ENCODE measurements around the gene MEIKIN.
A peak's percentile ranks its signal among the peaks of the same experiment; 100 is the strongest.
"Not testable (repeated sequence)": the region's sequence is repeated elsewhere in the genome, so short reads cannot be mapped to it uniquely, and the experiment has no call there.

Gene MEIKIN

DNA sequence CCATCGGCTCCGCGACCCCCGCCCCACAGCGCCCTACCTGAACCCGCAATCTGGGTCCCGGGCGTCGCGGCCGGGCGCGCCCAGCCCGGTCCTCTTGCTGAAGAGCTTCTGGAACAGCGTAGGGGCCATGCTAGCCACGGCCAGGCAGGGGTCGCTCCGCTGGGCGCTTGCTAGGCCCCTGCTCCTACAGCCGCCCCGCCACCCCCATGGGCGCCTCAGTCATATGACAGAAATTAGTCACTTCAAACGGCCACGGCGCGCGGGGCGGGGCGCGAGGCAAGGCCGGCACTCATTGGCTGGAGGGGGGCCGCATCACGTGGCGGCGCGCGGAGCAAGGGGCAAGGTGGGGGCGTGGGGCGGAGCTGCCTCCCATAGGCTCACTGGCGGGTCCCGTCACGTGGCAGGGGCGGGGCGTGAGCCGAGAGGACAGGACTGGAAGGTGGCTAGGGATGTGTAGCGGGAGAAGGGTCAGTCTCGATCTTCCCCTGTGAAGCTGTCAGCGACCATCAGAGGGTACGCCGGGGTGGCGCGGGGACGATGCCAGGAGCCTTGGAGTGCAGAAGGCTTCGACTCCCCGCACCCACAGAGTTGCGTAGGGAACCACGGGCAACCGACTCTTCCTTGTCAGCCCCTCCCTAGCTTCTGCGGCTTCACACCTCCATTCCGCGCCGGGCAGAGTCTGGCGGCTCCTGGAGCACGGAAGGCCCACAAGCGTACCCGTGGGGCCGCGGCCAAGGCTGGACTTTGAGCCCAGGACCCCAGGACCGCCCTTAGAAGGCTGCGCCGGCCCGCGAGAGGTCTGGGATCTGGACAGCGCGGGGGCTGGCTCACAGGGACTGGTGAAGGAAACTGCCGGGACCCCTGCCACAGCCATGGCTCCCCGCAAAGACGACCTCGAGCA, 148.4 kb downstream of the MEIKIN start, which contains the start of gene FNIP1:
TSS of gene FNIP1 (minus strand) at position 225 of the 901 bp plus-strand sequence. CDS start at position 129, 96 bp downstream.
- peak; percentile 96 to 99 (median 97) for DNase-seq

DNA sequence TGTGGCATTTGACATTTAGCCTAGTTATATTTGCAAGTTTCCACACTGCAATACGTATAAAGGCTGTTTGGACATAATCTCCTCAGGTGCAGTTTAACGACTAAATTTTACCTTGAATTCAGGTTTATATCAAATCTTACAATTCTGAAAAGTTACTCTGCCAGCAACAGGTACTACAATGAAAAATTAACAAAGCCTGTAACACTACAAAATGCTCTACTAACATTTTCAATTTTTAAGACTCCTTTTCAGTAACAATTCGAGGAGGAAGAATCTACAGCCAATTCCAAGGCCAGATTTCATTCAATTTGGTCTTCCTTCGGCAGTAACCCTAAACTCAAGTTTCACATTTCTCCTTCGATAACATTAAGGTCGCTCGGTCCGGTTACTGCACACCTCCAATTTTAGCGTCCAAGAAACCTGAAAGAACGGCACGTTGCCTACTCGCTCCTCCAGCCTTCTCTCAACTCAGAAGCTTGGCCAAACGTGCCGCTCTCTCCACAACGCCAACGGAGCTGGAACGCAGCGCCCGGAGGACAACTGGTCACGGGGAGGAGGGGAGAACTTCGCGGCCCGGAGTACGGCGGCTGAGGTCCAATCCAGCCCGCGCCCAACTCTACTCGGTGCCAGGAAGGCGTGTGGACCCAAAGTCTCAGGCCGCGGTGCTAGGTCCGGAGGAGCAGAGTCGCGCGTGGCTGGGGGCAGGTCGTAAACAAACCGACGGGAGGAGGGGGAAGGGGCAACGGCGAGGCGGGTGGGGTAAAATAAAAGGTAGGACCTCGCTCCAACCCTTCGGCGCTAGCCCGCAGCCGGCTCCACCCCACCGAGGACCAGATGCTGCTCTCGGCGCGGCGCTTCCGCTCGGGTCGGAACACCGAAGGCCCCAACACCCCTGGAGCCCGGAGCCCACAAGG, 149.3 kb downstream of the MEIKIN start:
- peak in 3 of 5 experiments; percentile 5 to 47 (median 20) for DNase-seq

DNA sequence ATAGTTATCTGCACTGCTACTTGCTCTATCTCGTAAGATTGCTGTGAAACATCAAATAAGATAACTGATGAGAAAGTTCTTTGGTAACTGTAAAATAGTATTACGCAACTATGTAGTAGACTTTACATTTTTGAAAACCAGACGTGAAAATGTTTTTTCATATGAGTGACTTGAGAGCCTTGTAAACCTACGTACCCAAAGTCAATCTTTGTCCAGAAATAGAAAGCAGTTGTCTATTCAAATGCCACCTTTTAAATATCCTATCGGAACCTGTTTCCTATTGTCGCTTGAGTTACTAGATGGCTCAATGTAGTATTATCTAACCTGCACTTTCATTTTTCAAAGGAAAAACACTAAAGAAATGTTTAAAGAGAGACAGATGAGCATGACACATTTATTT, 150.2 kb downstream of the MEIKIN start:
- DNase-seq = no peak

DNA sequence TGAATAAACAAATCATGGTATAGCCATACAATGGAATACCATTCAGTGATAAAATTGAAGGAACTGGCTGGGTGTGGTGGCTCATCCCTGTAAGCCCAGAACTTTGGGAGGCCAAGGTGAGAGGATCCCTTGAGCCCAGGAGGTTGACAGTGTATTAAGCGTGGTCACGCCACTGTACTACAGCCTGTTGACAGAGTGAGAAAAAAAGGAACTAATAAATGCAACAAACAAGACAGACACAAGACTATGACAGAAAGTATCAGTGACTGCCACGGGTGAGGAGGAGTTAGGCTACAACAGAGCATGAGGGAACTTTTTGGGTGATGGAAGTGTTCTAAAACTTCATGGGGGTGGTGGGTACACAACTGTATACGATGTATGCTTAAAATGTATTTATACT, 150.9 kb downstream of the MEIKIN start:
- DNase-seq = no peak

DNA sequence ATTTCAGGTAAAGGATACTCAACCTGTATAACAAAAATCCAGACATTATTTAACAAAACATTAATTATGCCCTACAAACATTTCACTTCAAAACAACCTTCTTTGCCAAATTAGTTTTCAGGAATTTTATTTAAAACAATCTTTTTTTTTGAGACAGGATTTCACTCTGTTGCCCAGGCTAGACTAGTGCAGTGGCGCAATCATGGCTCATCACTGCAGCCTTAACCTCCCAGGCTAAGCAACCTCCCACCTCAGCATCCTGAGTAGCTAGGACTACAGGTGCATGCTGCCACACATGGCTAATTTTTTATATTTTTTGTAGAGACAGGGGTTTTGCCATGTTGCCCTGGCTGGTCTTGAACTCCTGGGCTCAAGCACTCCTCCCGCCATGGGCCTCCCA, 152.6 kb downstream of the MEIKIN start:
- DNase-seq = no peak

DNA sequence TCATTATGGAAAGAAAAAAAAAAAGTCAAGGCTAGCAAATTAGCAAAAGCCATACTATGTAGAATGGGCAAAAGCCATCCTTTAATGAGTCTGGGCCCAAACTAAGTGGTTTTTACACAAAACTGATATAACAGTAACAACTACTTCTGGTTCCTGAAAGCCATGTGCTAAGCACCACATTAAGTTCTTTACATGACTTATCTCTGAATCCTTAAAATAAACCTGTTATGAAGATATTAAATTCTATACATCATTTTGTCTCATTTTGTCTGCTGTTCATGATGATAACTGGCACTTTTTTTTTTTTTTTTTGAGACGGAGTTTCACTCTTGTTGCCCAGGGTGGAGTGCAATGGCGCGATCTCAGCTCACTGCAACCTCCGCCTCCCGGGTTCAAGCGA, 153.6 kb downstream of the MEIKIN start:
- no peak for DNase-seq

DNA sequence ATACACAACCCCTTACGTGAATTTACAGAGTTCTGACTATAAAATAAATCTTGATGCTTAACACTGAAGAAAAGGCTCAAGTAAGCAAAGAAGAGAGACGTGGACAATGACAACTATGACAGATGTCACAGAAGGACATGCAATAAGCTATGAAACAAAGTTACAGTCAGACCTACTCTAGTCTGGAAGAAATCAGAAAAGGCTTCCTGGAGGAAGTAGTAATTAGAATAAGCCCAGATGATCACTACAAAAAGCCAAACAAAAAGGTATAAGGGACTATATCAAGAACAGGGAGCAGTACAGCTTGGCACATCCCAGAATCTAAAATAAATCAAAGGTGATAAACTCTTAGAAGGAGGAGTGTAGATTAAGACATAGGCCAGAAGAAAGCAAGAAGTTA, 154.9 kb downstream of the MEIKIN start:
- DNase-seq = no peak

DNA sequence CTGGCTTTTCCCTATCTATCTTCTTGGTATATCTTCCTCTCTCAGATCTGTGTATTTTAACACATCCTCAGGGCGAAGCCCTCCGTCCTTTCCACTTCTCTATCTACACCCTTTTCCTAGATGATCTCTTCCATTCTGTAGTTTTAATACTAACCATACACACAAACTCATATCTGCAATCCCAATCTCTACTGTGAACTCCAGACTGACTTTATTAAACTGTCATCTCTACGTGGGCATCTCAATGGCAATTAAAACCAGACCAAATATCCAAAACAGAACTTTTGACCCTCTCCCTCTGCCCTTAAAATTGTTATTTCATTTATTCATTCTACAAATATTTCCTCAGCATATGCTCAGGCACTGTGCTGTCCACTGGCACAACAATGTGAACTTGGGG, 155.7 kb downstream of the MEIKIN start:
- no peak for DNase-seq

DNA sequence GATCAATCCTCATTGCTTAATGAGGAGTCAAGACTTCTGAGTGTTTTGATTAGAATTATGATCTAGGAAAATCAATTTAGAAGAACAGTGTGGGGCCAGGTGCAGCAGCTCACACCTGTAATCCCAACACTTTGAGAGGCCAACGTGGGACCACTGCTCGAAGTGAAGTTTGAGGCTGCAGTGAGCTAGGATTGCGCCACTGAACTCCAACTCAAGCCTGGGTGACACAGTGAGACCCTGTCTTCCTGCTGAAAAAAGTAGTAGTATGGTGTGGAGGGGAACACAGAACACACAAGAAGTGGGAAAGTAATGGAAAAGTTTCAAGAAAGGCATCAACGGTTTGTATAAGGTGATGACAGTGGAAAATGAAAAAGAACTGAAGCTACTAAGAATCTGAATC, 157.7 kb downstream of the MEIKIN start:
- DNase-seq = no peak

DNA sequence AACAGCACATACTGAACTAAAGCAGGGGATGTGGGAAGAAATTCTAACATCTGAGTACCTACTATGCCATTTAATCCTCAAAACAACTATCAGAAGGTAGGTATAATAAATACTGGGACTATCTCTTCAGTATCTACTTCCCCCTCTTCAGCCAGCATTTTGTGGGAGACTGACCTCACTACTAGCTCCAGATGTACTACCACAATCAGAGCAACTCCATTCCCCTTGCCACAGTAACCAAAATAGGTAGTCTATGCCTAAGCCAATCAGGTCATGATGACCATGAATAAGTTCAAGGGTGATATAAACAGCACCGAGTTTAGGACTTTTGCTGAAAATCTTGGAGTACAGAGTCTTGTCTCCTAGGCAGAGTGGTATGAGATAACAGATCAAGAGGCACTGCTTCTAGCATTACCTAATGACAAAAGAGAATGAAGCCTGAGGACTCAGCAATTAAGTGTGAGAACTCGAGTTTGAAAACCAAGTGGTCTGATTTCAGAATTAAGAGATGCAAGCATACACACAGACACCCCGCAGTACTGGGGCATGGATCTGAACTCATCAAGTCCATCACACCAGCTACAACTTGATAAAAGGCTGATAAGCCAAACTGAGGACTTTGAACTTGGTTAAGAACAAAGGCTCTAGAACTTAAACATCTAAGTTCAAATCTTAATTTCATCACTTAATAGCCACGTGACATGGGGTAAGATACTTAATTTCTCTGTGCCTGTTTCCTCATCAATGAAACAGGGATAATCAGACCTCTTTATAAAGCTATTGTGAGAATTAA, 158.4 kb downstream of the MEIKIN start:
- no peak for DNase-seq

DNA sequence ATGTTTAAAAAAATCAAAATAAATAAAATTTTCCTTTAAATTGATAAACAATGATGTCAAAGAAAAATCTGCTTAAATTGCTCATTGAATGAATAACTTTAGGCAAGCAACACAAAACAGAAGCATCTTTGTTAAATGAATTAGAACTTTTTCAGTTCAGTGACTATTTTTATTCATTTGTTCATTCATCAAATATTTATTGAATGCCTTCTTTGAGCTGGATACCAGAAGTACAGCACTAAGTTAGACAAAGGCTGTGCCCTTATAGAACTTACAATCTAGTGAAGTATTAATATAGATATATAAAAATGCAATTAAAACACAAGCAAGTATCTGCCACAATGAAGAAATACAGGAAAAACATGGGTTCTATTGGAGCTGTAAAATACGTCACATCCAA, 159.4 kb downstream of the MEIKIN start:
- no peak for DNase-seq

DNA sequence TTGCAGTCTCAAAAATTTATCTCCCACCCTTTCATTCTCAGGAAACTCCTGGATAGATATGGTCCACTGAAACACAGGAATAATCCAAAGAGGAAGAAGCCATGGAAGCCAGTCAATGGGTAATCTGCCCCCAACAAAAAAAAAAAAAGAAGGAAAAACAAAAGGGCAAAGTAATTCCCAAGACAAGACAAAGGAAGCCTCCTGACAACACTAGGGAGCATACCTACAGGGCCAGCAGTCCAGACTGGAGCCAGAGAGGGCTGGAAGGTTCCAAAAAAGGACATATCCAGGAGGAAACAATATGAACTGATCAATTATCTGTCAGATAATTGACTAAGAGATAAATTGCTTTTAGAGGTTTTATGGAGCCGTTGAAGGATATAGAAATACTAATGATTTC, 161.6 kb downstream of the MEIKIN start:
- DNase-seq = no peak

DNA sequence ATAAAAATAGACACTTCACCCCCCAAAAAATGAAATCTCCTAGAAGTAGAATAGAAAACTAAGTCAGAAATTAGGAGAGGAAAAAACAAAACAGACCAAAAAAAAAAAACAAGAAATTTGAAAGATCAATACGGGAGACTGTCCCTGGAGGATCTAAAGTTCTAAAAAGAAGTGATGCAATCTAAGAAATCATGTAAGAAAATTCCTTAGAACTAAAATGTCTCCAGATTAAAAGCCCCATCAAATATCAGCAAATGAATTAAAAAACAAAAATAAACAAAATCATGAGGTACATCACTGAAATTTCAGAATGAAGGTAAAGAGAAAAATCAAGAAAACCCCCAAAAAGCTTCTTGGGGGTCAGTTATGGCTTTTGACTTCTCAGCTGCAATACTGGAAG, 162.1 kb downstream of the MEIKIN start:
- no peak for DNase-seq

DNA sequence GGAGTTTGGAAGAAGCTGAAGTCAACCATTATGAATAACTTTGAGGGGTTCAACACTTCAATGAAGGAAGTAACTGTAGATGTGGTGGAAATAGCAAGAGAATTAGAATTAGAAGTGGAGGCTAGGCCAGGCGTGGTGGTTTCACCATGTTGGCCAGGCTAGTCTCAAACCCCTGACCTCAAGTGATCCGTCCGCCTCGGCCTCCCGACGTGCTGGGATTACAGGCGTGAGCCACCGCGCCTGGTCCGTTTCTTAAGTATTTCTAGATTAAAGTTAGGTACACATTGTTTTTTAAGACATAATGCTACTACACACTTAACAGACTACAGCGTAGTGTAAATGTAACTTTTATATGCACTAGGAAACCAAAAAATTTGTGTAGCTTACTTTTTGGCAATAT, 162.7 kb downstream of the MEIKIN start:
- DNase-seq = no peak

DNA sequence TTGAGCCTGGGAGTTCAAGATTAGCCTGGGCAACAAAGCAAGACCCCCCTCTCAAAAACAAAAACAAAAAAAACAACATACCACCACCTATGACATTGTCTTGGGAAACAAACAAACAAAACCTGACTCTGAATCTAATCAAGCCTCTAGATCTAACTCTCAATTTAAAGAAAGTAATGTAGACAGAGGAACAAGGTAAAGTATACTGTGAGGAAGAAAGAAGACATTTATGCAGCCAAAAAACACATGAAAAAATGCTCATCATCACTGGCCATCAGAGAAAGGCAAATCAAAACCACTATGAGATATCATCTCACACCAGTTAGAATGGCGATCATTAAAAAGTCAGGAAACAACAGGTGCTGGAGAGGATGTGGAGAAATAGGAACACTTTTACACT, 167.3 kb downstream of the MEIKIN start:
- not testable (repeated sequence) for DNase-seq

DNA sequence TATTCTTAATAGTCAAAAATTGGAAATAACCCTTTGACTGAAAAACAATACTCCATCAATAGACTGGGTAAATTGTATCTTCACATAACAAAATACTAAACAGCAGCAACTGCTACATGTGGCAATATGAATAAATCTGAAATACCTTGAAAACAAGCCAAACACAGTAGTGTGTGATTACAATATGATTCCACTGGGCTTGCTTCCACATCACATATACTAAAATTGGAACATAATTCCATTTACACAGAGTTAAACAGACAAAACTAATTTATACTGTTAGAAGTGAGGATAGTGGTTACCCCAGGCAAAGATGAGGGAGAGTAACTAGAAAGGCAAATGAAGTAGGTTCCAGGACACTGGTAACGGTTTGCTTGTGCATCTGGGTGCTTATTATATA, 169.0 kb downstream of the MEIKIN start:
- no peak for DNase-seq

DNA sequence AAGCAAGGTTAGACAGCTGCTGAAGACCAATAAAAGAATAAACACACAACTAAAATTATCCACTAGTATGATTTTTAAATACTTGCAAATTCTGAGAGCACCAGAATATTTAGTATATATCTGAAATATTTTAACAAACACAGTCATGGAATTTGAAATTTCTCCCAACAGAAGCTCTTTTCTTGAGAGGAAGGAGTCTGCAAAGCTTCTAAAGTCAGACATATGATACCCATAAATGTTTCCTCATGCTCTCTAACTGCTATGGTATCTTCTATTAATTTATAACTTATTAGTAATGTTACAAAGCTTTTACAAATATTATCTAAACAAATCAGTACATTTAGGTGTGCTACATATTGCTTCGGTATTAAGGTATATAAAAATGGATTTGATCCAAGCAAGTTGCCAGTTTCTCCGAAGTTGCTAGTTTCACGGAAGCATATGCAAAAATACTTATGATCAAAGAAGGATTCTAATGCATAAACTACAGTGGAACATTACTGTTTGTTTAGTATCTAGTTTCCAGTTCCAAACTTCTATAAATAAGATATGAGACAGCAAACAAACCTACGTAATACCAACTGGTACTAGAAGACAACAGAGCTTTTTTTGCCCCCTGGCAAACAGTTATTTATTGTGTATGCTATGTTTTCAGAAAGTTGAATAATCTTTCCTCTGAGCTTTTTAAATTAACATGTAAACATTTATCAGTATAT, 170.7 kb downstream of the MEIKIN start:
- no peak for DNase-seq

DNA sequence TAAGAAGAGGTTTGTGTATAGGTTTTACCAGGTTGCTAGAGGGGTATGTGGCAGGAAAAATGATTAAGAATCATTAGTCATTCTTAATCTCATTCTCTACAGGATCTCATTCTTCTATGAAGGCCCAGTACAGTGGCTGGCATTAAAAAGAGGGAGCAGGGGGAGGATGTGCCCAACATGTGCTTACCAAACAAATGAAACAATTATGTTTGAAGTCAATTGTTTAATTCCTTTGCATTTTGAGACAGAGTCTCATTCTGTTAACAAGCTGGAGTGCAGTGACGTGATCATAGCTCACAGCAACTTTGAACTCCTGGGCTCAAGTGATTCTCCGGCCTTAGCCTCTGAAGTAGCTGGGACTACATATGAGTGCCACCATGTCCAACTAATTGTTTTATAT, 171.7 kb downstream of the MEIKIN start:
- no peak for DNase-seq

DNA sequence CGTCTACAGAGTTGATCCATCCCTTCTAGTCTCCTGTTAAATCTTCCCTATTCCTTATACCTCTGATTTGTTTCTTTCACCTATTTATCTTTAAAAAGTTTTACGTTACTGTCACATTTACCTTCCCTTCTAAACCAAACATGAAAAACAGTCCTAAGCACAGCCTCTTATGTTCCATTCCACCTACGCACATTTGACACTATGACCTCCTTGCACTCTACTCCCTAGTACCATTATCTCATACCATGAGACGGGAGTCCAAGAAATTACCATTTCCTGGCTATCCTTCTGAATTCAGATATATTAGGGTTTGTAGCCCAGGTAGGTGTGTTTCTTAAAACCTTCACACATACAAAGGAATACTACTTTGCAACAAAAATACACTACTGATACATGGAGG, 173.8 kb downstream of the MEIKIN start:
- DNase-seq = no peak

DNA sequence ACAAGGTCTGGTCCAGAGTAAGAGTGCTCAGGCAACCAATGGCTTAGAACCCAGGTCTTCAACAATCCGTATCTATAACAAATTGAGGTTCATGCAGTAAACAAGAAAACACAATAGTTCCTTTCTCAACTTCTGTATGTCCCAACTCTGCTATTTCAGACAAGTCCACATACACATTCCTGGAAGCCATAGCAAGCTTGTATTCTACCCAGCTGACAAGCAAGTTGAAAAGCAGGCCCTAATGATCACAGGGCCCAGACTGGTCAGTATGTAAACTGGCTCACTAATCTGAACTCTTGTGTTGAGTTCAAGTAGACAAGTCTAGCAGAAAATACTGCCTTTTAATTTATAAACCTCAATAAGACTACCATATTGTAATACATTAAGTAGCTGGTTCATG, 175.5 kb downstream of the MEIKIN start:
- DNase-seq = no peak

DNA sequence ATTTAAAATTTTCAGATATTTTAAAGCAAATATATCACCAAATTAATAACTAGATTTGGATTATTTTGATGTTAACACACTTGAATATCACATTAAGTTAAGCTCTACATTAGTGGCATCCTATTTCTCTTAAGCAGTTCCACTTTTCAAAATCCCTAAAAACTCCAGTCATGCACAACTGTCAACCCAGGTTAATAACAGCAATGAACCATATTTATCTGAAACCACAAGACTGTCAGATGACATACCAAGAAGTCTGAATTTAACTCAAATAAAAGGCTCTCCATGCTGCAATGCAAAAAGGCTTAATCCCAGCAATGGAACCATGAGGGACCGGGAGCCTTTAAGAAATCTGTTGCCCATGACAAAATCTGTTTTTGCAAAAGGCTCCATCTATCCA, 176.1 kb downstream of the MEIKIN start:
- DNase-seq = no peak

DNA sequence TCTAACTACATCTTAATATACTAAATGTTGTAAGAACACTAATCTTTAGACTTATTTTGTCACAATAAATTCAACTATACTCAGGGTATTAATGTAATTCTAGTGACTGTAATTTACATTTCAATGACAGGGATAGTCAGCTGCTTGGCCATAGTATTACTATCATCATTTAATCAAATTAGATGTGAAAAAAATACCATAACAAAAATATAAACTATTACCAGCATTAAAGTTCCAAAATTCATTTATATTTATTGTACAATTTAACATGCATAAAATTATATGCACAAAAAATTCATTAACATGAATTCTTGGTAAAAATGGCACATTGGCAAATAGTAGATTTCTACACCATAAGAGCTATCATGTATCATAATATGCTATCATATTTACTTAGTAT, 177.6 kb downstream of the MEIKIN start:
- no peak for DNase-seq

Data from T-helper 2 cell (primary cell).